Cerebellar nuclear complex (tissue), 1 donor: ENCODE data around the gene ATG7.
"Not testable (repeated sequence)": the region's sequence is repeated elsewhere in the genome, so short reads cannot be mapped to it uniquely, and the experiment has no call there.

ENCODE experiments used
- DNase-seq, 2 experiments: peaks; one replicate each; lab custom pipeline; 2025; lab: John Stamatoyannopoulos, UW

The ATG7 gene

GRCh38 chr3:11509173-11510000 lies 237.2 kb downstream of the ATG7 start:
- DNase-seq, result no peak

GRCh38 chr3:11510001-11510340 lies 237.8 kb downstream of the ATG7 start:
- DNase-seq, result no peak

GRCh38 chr3:11510356-11510755 lies 238.2 kb downstream of the ATG7 start:
- DNase-seq, result no peak

- DNase-seq, result not testable (repeated sequence)
Measured at GRCh38 chr3:11511606-11512005, 239.4 kb downstream of the ATG7 start.

GRCh38 chr3:11513125-11513816 lies 241.1 kb downstream of the ATG7 start:
- DNase-seq, result not testable (repeated sequence)

GRCh38 chr3:11513817-11514135 lies 241.6 kb downstream of the ATG7 start:
- no peak for DNase-seq

GRCh38 chr3:11514191-11514821 lies 242.1 kb downstream of the ATG7 start:
- DNase-seq, result no peak

- DNase-seq, result no peak
Measured at GRCh38 chr3:11517601-11518000, 245.4 kb downstream of the ATG7 start.

GRCh38 chr3:11521167-11521566 lies 249.0 kb downstream of the ATG7 start:
- DNase-seq, result no peak

- DNase-seq, result no peak
Measured at GRCh38 chr3:11522398-11522715, 250.2 kb downstream of the ATG7 start.

- DNase-seq, result no peak
Measured at GRCh38 chr3:11522953-11523571, 250.9 kb downstream of the ATG7 start.

- DNase-seq, result no peak
Measured at GRCh38 chr3:11523572-11524101, 251.4 kb downstream of the ATG7 start.

GRCh38 chr3:11526121-11526520 lies 253.9 kb downstream of the ATG7 start:
- DNase-seq, result not testable (repeated sequence)

- no peak for DNase-seq
Measured at GRCh38 chr3:11529281-11529680, 257.1 kb downstream of the ATG7 start.

- DNase-seq, result no peak
Measured at GRCh38 chr3:11530153-11530721, 258.0 kb downstream of the ATG7 start.

- DNase-seq, result no peak
Measured at GRCh38 chr3:11532931-11533391, 260.8 kb downstream of the ATG7 start.

GRCh38 chr3:11534011-11534792 lies 262.0 kb downstream of the ATG7 start:
- peak in 1 of 2 experiments; percentile 30 for DNase-seq

- DNase-seq, result no peak
Measured at GRCh38 chr3:11534793-11535101, 262.6 kb downstream of the ATG7 start.

GRCh38 chr3:11535243-11535960 lies 263.2 kb downstream of the ATG7 start:
- DNase-seq, result no peak

- DNase-seq, result no peak
Measured at GRCh38 chr3:11536132-11536935, 264.1 kb downstream of the ATG7 start.
